ENCODE data around the gene ENG.
"Not testable (repeated sequence)": the region's sequence is repeated elsewhere in the genome, so short reads cannot be mapped to it uniquely, and the experiment has no call there.

Gene ENG

DNA sequence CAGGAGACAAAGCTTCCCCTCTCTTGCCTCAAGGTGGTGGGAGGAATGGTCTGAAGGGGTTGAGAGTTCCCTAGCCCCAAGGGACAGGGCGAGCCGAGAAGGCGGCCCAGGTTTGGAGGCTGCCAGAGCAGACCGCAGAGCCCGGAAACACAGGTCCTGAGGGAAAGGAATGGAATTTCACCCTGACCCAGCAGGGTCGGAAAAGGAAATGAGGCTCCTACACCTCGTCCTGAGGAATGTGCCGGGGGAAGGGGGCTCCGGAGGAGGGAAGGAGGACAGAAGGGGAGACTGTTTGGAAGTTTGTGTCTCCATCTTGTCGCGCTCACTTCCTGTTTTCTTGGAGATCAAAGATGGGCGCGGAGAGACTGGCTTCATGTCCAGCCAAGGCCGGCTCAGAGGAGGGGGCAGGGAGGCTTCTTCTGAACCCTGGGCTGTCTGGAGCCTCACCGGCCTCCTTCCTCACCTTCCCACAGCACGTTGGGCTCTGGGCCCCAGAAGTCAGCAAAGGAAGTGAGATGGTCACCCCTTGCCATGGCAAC is 9.6 kb downstream of the ENG start:
- no peak for DNase-seq (ENCODE audit: low read depth in 2 of 2)

DNA sequence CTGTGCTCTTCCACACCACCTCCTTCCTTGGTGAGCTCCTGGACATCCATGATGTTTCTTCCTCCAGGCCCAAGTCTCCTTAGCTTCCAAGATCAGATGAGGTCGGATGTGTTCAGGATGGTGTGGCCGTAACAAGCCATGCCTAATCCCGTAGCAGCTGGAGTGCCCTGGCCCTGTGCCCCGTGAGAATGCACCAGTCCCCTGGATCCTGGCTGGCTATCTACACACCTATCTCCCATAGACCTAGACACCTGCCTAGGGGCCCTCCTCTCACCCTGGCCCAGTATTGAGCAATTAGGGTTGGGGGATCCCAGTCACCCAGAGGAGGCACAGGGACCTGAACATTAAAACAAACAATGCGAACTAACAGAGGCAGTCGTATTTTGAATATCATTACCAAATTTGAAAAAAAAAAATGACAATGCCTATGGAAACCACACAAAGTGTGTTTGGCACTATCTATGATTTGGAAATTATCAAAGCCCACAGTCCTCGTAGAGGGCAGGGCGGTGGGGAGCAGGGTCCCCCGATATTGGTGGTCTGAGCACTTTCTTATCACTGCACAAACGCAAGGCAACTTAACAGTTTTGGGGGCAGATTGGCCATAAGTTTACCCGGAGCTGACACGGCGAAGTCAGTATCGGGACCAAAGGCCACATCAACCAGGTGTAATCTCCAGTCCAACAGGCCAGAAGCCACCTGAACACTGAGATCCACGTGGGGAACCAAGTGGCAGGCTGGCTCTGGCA is 13.2 kb downstream of the ENG start:
- DNase-seq (ENCODE audit: low read depth in 2 of 2), result no peak

DNA sequence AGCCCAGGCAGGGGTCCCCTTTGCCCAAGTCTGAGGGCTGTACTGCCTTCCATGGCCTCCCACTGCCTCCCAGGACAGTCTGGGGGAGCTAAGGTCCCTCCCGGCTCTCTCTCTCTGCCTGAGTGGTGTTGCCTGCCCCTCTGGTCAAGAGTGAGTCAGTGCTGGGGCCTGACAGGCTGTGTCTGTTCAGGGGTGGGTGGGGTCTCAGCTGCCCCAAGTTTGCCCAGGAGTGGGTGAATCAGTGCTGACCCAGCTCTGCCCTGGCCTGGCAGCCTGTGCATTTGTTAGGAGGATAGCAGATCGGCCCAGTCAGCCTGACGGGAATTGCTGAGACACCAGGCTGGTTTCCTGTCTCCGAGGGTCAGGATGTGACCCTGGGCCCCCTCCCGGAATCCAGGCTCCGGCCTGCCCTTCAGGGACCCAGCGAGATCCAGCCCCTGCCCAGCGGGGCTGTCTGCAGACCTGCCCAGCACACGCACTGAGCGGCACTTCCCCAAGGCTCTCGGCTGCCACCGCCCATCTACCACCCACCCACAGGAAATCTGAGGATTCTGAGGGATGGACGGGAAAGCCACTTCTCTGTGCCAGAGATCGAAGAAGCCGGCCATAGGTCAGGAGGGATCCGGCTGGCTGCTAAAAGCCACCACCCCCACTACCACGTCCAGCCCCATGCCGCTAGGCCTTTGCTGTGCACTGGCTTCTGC is 15.9 kb downstream of the ENG start:
- no peak for DNase-seq (ENCODE audit: low read depth in 2 of 2)

DNA sequence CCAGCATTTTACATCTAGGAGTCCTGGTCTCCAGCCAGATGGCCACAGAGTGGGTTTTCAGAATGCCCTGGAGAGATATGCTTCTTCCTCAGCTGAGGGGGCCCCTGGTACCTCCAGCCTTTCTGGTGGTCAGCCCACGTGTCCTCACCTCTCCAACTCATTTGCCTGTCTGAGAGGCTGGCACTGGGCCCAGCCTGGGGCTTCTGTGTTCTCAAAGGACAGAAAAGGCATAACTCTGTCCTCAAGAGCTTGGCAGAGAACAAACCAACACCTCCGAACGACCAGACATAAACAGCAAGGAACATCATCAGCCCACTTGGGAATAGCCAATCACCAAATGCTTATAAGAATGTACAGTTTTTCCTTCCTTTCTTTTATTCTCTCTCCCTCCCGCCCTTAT is 17.1 kb downstream of the ENG start:
- DNase-seq (ENCODE audit: low read depth in 2 of 2), result no peak

DNA sequence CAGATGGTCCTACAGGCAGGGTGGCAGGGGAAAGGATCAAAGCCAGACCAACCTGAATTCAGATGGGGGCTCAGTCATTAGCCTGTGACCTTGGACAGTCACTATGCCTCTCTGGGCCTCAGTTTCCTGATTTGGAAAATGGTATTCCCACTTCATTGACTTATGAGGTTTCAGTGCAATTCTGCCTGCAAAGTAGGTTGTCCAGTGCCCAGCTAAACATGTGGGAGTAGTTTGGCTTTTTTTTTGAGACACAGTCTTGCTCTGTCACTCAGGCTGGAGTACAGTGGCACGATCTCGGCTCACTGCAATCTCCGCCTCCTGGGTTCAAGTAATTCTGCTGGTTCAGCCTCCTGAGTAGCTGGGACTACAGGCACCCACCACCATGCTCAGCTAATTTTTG is 17.9 kb downstream of the ENG start:
- DNase-seq (ENCODE audit: low read depth in 2 of 2), result not testable (repeated sequence)

DNA sequence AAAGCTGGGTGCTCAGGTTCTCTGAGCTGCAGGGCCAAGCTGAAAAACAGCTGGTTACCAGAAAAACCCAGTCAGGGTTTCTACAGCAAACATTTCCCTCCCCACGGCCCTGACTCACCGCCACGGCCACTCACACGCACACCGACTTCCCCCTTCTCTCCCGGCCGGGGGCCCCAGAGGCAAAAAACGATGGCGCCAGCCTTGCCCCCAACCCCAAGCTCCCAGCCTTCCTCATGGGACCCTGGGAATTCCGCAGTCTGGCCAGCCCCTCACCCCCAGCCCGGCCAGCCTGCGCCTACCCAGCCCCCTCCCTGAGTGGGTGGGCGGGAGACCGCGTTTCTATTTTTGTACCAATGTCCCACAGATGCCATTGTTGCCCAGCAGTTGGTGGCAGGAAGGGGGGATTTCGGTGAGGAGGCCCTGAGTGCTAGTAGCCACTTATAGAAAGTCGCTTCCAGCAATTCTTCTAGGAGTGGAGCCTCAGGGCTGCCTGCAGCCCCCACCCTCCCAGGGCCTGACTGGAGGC is 18.4 kb downstream of the ENG start:
- DNase-seq (ENCODE audit: low read depth in 2 of 2), result peak in 1 of 2 donors; percentile 22

DNA sequence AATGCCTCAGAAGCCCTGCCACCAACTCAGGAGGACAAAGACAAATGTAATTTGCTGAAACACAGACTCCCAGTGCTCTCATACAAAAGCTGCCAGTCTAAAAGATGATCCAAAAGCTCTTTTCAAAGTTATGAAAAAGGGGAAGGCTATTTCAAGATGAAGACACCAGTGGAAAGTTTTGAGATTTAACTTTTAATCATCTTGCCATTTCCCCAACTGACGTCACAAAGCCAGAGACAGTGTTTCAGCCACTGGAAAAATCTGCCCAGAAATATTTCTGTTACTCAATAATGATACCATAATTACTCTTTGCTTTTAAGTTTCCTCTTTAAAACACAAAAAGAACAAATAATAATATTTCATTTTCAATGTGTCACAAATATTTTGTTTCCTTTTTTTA is 20.9 kb downstream of the ENG start:
- no peak for DNase-seq (ENCODE audit: low read depth in 2 of 2)

DNA sequence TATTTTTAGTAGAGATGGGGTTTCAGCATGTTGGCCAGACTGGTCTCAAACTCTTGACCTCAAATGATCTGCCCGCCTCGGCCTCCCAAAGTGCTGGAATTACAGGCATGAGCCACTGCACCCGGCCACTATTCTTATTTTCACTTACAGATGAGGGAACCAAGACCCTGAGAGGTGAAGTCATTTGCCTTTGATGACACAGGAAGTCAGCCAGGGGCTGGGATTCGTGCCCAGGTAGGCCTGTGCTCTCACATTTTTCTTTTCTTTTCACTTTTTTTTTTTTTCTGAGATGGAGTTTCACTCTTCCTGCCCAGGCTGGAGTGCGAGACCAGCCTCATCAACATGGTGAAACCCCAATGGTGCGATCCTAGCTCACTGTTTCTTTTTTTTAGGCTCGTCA is 22.2 kb downstream of the ENG start:
- no peak for DNase-seq (ENCODE audit: low read depth in 2 of 2)

DNA sequence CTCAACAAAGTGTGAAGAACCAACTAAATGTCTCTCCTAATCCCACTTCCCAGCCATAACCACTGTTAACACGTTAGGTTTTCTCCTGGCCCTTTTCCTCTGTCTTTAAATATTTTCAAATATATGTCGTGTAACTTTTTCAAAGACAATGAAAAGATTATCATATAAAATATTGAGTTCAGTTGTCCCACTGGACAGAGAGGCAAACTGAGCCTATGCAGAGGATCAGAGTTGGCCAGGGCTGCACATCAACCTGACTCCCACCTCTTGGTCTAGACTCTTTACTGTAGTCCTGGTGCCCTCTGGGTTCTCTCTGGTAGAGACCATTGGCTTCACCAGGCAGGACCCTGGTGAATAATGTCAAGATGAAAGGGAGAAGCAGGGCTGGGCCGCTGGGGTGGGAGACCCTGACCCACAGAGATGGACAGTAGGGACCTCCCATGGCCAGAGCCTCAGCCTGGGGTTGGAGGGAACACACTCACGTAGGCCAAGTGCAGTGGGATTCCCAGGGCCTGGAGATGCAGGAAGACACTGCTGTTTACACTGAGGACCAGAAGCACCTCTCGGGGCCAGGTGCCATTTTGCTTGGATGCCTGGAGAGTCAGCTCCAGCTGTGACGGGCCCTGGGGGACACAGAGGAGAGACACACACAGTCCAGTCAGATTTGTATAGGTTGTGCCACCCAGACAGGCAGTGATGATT is 25.1 kb downstream of the ENG start:
- no peak for DNase-seq (ENCODE audit: low read depth in 2 of 2)

DNA sequence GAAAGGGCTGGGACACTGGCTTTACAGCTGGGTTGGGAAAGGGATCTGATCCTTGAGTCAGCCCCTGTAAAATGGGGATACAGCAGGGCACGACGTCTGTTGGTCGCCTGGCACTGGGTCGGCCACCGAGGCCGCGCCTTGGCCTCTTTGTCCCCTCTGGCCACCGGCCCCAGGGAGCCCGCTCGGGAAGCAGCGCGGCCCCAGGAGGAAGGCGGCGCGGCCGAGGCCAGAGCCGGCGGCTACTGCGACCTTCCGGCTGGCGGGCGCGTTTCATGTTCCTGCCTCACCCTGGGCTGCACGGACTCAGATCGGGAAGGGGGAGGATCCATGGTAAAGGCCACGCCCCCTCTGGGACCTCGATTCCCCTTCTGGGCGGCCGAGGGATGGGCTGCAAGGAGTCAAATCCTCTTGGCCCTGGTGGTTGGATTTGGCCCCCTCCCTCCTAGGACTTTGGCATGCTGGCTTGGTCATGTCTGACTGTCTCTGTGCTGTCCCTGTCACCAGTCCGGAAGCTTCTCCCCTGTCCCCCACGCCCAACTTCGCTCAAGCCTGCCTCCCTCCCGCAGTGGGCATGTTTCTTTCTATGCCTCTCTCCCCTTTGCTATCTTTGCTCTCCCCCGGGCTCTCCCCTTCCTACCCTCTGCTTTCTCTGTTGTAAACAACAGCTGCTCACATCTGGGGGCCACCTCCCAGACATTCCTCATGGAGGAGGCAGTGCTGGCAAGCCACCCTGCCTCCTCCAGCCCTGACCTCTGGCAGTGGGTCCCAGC is 26.0 kb downstream of the ENG start:
- DNase-seq (ENCODE audit: low read depth in 2 of 2), result no peak

DNA sequence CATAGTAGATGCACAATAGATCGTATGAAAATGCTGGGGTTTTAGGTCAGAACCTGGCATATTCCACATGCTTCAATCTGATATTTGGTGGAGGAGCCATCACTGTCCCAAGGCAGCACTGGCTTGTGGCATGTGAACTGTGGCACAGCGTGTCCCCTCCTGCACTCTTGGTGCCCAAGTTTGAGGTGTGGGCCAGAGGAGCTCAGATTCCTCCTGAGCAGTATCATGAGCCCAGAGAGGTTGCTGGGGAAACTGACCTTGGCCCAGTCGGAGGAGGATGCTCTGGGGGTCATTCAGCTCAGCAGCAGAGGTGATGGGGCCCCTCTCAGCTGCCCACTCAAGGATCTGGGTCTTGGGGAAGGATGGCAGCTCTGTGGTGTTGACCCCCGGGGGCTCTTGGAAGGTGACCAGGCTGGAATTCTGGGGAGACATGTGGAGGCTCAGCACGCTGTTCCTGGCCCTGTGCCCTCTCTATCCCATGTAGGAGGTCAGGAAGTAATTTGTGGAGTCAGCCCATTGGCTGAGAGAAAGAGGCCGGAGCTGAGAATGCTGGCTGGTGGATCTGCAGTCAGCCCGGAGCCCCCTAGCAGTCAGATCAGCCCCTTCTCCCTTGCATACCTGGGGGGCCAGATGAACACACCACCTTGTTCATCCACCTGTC is 28.1 kb downstream of the ENG start:
- DNase-seq (ENCODE audit: low read depth in 2 of 2), result no peak

DNA sequence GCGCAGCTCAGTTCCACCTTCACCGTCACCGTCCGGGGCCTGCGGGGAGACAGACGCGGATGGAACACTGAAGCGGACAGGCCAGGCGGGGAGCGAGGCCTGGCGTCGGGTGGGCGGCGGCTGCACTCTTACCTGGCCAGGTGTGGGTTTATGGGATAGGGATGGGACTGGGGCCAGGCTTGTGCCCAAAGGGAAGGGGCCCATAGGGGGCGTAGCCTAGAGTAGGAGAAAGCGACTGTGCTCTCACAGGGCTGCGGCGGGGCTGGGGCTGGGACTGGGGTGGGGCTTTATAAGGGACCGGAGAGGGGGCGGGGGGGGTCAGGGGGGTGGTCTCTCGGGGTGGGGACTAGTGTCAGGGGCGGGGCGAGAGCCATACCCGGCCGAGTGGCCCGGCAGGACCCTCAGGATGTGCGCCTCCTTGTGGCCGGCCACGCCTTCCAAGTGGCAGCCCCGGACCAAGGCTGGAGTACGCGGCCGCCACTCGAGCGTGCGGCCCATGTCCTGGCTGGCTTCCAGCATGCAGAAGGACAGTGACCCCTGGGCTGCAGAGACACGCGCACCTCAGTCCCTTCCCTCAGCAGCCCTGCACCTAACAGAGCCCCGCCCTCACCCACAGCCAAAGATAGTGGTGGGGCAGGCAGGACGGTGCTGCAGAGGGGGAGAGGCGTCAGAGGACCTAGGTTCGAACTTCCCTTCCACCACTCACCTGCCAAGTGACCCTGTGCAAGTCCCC is 29.0 kb downstream of the ENG start:
- no peak for DNase-seq (ENCODE audit: low read depth in 2 of 2)

DNA sequence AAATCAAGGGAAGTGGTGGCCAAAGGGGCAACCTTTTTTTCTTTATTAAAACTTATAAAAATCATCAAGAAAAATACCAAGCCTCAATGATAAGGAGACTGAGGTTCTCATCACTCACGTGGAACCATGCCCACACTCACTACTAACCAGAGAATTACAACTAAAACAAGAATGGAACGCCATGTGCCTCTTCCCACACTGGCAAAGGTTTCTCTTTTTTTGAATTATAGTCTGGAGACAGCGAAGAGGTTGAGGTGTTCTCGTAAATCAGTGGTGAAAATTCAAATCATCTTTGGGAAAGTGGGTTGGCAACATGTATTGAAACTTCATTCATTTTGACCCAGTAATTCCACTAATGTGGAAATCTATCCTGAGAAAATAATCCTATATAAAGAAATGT is 32.4 kb downstream of the ENG start:
- no peak for DNase-seq (ENCODE audit: low read depth in 2 of 2)

DNA sequence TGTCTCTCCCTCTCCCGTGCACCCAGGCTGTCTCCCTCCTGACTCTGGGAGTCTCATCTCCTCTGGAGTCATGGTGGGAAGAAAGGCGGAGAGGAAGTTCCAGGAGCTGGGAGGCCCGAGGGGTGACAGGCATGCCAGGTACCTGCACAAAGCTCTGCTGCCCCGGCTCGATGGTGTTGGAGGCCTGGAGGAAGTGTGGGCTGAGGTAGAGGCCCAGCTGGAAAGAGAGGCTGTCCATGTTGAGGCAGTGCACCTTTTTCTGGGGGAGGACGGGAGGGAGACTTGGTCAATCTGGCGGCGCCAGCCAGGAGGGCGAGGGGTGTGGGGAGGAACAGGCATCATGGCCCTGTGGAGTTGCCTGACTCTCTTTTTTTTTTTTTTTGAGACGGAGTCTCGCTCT is 35.9 kb downstream of the ENG start:
- no peak for DNase-seq (ENCODE audit: low read depth in 2 of 2)

DNA sequence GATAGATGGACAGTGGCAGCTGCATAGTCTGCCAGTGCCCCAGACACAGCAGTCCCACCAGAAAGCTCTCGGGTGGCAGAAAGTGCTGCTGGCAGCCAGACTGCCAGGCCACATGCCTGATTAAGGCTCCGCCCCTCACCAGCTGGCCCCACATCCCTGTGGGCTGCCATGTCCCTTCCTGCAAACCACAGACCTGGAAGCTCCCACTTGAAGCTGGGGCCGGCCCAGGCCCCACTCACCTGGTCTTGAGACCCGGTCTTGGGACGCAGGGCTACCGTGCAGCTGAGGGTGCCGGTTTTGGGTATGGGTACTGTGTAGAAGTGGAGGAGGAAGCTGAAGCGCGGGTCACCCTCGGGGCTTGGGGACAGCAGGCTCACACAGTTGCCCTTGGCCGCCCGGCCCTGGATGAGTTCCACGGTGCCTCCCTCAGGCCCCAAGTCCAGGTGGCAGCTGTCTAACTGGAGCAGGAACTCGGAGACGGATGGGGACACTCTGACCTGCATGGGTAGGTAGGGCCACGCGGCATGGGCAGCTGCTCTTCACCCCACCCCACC is 36.5 kb downstream of the ENG start:
- no peak for DNase-seq (ENCODE audit: low read depth in 2 of 2)

DNA sequence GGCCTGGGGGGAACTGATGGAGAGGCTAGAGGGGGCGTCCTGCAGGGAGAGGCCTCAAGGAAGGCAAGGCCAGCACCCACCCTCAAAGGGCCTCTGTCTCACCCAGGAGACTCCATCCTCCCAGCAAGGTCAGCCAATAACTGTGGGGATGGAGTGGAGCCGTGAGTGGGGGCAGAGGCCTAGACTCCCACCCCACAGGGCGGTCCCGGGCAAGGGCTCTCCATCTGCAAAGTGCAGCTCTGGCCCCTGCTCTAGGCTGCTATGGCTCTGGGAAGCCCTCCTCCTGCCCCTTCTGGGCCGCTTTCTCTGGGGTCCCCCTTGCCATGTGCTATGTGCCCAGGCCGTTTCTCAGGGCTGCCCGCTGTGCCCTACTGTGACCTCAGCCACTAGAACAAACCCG is 37.7 kb downstream of the ENG start:
- DNase-seq (ENCODE audit: low read depth in 2 of 2), result no peak

DNA sequence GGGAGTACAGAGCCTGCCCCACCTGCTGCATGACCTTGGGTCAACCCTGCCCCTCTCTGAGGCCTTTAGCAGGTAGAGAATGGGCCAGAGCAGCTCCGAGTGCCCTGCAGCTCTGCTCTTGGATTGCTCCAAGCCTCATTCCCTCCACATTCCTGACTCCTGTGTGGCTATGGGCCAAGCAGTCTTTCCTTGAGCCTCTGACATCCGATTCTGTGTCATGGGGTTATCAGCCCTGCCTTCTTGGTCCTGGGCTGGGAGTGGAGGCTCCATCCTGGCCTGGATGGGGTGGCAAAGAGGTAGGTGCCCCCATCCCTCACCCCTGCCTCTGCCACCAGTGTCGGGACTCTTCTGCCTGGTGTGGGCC is 38.1 kb downstream of the ENG start:
- DNase-seq (ENCODE audit: low read depth in 2 of 2), result no peak

DNA sequence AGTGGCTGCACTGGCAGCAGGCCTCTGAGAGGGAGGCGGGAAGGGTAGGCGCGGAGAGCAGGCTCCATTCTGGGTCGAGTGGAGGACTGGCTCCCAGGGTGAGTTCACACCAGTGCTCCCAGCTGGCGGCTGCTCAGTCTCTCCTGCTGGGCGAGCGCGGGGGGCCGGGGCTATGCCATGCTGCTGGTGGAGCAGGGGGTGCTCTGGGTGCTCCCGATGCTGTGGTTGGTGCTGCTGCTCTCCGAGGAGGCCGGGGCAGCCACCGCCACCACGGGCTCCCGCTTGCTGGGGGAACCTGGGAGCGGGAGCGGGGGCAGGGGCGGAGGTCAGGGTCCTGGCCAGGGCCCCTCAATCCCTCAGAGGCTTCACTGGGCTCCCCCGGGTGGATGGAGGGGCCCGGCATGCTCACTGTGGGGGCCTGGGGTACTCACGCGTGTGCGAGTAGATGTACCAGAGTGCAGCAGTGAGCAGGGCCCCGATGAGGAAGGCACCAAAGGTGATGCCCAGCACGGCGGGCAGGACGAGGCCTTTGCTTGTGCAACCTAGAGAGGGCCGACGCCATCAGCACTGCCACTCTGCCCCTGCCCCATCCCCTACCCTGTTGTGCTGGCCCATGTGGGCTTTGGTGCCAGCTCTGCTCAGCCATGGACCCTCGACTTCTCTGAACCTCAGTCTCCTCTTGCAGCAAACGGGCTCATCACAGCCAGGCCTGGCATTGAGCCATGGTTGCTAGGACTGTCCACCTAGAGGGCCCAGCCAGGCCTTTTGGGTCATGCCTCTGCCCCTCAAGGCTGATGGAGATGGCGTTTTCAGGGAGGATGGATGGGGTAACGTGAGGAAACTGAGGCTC is 38.7 kb downstream of the ENG start:
- DNase-seq (ENCODE audit: low read depth in 2 of 2), result no peak
